OCI-M2 (cell line): ENCODE measurements around the gene SCUBE3.

Experiments used
- DNase-seq: peaks from one replicate; lab custom pipeline; 2025; ENCODE audit not compliant: unreplicated experiment; lab: John Stamatoyannopoulos, UW

SCUBE3 gene

DNA sequence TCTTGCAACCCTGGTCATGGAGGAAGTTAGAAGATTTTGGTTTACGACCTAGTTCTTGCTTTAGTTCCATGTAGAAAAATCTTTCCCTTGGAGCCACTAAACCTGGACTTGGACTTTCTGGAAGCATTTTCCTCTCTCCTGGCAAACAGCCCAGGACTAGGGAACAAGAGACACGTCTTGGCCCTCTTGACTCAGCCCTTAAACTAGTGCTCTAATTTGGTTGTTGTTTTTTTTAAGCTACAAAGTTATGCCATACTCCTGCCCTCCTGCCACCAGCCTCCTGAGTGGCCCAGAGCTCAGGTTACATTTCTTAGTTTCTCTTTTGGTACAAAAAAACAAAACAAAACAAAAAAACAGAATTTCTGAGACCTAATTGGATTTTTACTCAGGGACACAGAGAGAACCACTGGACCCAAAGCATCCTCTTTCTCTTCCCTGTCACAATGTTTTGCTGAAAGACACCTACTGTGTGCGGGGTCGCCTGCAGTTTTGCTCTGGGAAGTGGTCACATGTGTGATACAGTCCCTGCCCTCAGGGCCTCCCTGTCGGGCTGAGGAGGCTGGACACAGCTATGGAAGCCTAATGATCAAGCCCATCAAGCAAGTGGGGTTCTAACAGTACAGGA lies 32.3 kb upstream of the SCUBE3 start:
- DNase-seq, result no peak

DNA sequence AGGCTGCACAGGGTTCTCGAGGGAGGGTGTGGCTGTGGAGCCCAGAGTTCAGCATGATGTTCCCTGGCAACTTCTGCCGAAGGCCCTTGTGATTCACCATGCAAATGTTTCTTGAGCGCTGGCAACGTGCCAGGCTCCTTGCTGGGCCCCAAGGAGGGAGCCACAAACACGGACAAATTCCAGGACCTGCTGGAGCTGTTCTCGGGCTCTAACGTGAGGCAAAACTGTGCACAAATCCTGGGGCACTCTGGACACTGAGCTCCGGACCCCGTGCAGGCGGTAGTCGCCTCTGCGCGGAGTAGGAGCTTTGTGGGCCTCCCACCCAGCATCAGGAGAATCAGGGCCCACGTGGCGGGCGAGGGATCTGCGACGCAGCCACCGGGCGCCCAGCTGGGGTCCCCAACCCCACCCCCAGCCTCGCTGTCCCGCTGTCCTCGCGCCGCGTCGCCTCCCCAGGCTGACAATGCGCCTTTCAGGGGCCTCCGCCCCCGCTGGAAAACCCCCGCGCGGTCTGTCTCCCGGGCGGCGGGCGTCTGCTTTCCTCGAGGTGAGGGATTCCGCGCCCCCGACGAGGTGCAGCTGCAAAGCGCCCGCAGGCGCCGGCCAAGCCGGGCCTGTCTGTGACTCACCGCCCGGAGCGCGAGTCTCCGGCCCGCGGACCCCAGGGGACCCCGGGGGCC lies 31.7 kb upstream of the SCUBE3 start:
- no peak for DNase-seq

- DNase-seq, result no peak
Observed at GRCh38 chr6:35183281-35183680, 30.5 kb upstream of the SCUBE3 start.

GRCh38 chr6:35183935-35184334 lies 29.8 kb upstream of the SCUBE3 start:
- DNase-seq, result no peak

DNA sequence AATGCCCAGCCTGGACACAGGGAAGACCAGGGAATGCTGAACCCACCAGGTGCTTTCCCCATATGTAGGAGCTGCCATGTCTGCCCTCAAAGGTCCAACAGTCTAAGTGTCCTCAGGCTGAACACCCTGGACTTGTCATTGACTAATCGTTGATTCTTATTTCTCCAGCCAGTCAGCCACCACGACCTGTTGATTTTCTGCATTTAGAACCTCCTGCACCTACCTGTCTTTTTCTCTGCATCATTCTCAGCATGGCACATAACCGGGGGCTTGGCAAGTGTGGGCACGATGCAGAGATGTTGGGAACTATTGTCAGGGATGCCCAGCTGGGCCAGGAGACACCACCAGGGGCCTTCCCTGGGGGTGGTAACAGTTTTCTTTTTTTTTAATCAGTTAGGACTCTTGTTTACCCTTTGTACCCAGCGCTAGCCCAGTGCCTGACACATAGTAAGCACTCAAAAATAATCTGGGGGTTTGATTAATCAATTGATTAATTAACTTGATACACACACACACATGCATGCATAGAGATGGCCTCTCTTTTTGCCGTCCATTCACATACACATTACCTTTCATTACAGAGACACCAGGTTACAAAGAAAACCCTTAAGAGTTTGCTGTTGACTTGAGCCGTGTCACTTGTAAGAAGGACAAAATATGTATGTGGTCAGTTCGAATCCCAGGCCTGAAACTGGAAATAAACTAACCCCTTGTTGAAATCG lies 29.0 kb upstream of the SCUBE3 start:
- no peak for DNase-seq

- no peak for DNase-seq
Observed at GRCh38 chr6:35185302-35185681, 28.5 kb upstream of the SCUBE3 start.

- no peak for DNase-seq
Observed at GRCh38 chr6:35185971-35186370, 27.8 kb upstream of the SCUBE3 start.

GRCh38 chr6:35186571-35186970 lies 27.2 kb upstream of the SCUBE3 start:
- DNase-seq, result no peak

DNA sequence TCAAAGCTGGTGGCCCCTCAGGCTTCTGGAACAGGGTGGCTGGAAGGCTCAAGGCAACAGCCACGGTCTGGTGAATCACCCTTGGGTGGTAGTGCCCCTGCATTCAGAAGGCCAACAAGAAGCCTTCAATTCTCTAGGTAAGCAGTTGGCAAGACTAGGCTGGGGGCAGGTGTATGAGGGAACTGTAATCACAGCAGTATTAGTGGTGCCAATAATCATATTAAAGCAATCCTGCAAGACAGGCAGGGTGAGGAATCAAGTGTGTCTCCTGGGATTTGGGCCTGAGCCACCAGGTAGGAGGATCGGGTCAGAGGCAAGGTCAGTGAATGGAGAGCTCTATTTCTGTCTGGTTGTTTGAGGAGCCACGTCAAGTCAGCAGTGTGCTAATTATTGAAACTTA lies 24.9 kb upstream of the SCUBE3 start:
- no peak for DNase-seq

DNA sequence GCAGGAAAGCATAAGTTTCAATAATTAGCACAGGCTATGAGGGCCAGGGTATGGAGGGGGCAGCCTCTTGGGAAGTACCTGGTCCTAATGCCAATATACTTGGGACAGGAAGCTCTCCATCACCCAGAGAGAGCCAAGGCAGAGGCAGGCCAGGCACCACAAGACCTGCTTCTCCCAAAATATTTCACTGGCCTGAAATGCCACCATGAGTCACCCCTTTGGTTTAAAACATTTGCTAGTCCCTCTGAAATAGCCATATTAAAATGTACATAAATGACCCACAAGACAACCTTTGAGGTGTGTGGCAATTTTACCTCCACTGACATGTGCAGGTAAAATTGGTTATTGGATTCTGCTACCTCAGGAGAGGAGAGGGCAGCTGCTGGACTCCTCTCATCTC lies 23.4 kb upstream of the SCUBE3 start:
- no peak for DNase-seq

DNA sequence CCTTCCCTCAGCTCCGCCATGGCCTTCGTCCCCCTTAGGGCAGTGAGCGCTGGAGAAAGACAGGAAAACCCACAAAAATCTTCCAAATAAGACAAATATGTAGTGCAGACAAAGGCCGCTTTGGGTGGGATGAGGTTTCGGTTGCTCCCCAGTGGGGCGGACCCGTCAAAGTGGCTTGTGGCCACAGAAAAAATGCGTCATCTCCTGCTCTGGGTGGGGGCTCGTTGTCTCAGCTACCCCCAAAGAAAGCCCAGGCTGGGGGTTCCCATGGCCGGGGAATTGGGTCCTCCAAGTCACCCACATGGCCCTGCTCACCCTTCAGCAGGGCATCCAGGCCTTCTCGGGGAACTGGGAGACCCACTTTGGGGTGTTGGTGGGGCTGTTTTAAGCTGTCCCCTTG lies 21.9 kb upstream of the SCUBE3 start:
- no peak for DNase-seq

GRCh38 chr6:35192301-35192860 lies 21.4 kb upstream of the SCUBE3 start:
- no peak for DNase-seq

- DNase-seq, result no peak
Observed at GRCh38 chr6:35194390-35194789, 19.4 kb upstream of the SCUBE3 start.

DNA sequence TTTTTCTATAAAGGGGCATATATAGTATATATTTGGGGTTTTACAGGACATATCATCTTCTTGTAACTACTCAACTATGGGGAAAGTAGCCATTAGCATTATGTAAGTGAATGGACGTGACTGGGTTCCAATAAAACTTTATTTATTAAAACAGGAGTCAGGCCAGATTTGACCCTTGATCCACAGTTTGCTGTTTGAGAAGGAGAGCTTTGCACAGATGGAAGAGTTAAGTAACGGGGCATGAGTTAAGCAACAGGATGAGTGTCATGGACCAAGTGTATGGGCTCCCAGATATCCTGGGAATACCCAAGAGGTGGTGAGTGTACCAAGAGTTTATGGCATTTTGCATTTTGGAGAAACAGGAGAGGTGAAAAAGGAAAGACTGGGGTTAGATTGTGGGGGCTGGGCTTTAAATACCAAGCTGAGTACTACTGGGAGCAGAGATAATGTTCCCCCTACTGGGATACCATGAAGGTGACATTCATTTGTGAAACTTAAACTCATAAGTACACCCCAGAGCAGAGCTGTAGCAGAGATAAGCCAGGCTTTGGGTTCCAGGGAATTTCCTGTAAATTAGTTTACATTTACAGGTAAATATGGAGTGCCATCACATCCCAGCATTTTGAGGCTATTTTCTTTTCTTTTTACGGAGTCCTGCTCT lies 18.5 kb upstream of the SCUBE3 start:
- no peak for DNase-seq

GRCh38 chr6:35197196-35197595 lies 16.6 kb upstream of the SCUBE3 start:
- DNase-seq, result no peak

GRCh38 chr6:35199866-35200265 lies 13.9 kb upstream of the SCUBE3 start:
- DNase-seq, result no peak

DNA sequence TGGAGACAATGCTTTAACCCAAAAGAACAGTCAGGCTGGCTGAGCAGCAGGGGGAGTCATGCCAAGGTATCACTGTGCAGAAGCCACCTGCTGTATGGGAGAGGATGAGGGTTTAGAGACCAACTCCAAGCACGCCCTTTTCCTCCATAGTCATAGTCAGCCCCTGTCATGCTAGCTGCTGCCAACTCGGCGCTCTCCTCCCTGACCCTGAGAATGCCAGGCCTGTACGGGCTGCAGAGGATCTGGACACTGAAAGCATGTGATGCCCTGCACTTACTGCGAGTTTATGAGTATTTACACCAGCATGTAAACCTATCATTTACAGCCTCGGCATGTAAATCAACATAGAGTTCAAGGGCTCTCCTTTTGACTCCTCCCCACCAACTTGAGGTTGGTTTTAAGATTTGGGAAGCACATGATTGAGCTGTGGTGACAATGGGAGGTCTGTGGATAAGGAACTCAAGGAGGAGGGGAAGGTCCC lies 11.7 kb upstream of the SCUBE3 start:
- no peak for DNase-seq

GRCh38 chr6:35203152-35203670 lies 10.5 kb upstream of the SCUBE3 start:
- DNase-seq, result no peak

GRCh38 chr6:35203680-35204079 lies 10.1 kb upstream of the SCUBE3 start:
- DNase-seq, result no peak

DNA sequence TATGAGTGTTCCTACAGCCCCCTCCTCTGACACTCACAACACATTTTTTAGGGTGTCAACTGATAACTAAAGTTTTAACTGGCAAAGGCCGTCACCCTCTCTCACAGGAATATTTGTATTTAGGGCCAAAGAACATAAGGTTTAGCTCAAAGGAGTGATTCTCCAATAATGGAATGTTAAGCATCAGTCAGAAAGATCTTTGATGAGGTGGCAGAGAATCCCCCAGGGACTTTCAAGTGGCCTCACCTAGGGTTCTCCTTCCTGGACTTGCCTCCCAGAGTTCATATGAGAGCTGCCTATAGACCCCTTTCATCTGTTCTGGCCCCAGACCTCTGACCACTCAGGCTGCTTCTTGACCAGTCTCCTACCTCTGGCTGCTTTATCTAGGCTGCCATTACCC lies 7.4 kb upstream of the SCUBE3 start:
- DNase-seq, result no peak

GRCh38 chr6:35208419-35208818 lies 5.3 kb upstream of the SCUBE3 start:
- DNase-seq, result no peak
